Hematopoietic multipotent progenitor cell treated with erythropoietin and hydrocortisone succinate and interleukin-3 and kit ligand, for 17 days (in vitro differentiated cells): ENCODE measurements around the gene UST.
"Not testable (repeated sequence)": the region's sequence is repeated elsewhere in the genome, so short reads cannot be mapped to it uniquely, and the experiment has no call there.

ENCODE experiments used
- DNase-seq: peaks from one replicate; pipeline ENCODE4 v3.0.0-alpha.2; 2015; ENCODE audit warnings: low spot score

The UST gene

DNA sequence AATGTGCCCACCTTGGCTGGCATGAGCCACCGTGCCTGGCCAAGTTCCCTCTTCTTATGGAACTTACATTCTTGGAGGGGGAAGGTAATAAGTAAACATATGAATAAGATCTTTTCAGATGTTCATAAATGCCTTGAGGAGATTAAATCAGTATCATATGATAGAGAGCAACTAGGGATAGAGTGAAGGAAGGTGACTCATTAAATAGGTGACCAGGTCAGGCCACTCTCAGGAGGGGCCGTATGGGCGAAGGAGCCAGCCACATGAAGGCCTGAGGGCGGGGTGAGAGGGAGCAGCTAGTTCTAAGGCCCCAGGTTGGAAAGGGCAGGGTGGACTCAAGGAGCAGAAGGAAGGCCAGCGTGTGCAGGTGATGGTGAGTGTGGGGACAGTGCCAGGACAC is 91.1 kb downstream of the UST start:
- DNase-seq, result no peak

DNA sequence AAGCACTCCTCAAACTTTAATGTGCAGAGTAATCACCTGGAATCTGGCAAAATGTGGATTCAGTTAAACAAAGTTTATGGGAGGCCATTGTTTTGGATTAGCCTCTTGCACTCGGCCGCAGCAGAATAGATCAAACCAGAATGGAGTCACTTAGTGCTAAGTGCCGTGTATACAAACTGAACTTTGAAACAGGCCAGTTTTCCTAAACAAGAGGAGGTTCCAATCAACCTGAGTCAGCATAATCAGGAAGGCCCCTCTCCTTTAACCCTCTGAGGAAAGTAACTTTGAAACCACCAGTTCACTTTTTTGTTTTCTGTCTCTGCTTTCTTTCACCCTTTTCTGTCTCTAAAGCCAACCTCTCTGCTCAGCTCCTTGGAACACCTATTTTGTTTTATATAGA is 92.2 kb downstream of the UST start:
- no peak for DNase-seq

DNA sequence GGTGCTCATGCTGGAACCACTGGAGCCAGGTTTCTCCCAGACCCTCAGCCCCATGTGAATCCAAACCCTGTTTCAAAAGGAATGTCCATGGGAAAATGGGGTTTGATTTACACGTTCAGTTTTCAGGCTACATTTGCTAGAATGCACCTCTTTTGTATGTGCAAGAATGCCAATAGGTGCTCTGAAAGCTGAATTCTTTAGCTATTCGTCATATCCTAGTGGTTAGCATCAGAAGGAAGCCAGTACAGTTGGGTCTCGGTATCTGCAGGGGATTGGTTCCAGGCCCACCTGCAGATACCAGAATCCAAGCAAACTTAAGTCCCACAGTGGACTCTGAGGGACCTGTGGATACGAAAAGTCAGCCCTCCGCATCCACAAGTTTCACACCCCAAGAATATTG is 93.4 kb downstream of the UST start:
- no peak for DNase-seq

DNA sequence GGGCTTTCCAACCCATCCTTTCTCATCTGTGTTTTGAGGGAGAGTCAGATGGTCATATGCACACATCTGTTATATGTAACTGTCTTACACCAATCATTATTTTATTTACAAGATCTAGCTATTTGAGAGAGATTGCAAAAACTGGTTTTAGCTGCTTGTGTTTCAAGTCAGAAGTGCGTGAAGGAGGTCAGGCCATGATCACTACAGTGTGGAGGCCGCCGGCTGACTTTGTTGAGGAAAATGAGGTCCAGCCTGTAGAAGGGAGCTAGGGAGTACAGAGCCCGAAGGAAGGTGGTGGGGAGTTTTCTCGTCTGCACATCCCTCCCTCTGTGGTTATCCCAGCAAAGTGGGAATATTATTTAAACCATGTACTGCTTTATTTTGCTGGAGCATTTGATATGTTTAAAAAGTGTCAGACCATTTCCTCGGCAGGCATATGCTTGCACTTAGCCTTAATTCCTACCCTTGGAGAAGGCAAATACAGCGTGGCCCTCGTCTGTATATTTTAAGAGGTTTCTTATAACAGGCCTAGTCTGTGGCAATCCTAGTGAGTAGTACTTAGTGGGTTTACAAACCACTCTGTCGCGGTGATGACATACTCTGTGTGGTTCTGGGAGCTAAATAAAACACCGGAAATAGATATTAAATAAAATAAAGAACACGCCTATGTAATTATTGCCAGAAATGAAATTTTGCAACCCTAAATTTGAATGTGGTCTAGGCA is 95.6 kb downstream of the UST start:
- no peak for DNase-seq

DNA sequence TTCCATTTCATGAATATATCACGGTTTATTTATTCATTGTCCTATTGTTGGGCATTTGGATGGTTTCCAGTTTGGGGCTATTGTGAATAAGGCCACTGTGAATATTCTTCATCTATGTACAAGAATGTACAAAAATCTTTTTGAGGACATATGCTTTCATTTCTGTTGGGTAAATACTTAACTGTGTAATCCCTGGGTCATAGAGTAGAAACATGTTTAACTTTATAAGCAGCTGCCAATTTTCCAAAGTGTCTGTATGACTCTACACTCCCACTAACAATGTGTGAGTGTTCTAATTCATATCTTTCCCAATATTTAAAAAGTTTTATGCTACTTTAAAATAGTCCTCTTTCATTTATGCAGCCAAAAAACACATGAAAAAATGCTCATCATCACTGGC is 98.6 kb downstream of the UST start:
- DNase-seq, result no peak

DNA sequence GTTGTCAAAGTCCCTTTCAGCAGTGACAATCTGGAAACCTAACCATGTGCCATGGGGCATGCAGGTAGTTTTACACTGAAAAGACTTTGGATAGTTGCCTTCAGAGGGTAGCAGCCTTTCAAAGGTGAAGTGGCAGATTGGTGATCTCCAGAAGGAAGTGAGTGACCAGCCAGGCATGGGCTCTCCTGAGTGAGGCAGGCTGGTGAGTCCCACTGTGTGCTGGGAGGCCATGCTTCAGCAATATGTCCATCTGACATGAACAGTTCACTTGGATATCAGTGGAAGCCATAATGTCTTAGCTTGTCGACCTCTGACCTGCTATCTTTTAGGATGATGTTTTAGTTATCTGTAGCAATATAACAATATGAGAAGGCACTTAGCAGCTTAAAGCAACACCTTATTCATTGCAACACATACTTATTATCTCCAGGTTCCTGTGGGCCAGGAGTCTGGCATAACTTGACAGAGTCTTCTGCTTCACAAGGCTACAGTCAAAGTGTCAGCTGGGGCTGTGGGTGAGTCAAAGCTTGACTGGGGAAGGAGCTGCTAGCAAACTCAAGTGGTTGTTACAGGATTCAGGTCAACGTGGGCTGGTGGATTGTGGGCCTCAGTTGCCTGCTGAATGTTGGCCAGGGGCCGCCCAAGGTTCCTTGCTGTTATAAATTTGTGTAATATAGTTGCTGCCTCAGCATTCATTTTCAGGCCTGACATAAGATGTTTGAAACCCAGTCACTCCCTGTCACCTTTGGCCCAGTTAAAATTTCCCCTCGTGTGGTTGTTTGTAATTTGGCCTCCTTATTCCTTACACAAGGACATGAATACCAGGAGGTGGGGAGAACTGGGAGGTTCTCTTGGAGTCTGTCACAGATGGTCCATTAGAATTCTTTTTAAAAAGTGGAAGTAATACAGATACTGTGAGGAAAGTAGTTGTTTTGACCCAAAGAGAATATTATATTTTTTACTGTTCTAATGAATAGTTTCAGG is 100.2 kb downstream of the UST start:
- DNase-seq, result no peak

DNA sequence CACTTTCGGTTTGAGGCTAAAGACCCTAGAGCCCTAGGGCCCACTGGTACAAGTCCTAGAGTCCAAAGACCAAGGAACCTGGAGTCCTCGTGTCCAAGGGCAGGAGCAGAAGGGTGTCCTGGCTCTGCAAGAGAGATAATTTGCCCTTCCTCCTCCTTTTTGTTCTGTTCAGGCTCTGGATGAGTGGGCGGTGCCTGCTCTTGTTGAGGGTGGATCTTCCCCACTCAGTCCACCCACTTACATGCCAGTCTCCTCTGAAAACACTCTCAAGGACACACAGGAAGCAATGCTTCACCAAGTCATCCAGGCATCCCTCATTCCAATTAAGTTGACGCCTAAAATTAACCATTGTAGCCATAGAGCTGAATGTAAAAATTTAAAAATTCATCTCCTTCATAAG is 102.1 kb downstream of the UST start:
- no peak for DNase-seq

DNA sequence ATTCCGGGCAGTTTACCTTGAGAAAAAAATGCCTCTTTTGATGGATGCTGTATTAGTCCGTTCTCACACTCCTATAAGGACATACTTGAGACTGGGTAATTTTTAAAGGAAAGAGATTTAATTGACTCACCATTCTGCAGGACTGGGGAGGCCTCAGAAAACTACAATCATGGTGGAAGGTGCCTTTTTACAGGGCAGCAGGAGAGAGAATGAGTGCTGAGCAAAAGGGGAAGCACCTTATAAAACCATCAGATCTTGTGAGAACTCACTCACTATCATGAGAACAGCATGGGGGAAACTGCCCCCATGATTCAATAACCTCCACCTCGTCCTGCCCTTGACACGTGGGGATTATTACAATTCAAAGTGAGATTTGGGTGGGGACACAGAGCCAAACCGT is 102.6 kb downstream of the UST start:
- not testable (repeated sequence) for DNase-seq

DNA sequence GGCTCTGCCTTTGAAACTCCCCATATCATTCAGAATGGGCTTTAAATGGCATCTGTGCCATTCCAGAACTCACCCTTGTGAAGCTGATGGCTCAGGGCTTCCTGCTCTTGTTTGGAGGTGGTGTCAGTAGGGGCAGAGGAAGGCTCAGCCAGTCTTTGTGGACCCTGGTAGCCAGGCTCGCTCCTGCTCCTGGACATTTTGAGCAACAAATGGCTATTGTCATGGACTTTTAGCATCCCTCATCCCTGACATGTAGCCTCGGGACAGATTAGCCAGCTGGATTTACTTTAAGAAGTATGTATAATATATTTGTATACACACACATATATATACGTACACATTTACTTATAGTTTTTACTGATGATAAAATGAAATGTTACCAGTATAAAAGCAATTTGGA is 104.1 kb downstream of the UST start:
- no peak for DNase-seq

DNA sequence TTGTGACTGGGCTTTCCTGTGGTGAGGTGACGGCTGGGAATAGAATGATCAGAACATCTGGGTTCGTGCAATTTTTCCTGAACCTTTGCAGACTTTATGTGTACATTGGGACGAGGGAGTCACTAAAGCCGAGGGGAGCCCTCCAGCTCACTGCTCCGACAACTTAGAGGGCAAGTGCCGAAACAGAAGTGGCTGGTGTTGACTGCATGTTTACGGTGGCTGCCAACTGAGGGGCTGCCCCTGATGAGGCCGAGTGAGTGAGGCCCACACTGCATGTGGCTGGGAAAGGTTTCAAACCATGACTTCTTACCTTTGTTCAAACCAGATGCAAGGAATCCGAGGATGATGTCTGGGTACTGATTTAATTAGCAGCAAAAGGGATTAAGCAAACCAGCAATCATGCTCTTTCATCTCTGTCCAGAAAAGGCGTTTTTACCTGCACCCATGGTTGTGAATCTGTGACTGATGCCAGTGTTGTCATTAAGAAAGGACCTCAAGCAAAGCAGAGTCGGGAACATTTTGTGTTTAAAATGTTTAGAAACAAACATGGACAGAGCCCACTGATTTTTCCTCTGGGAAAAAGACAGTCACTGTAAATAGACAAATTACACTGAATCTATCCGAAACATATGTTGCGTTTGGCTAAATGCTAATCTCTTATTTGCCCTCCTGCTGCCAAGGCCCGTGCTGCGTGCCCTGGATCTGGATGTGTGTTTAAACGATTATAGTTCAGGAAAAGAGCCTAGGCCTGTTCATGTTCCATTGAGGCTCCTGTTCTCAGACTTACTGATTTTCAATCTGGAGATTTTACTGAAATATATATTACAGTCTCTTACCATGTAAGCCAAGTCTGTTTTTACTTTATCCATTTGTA is 105.1 kb downstream of the UST start:
- no peak for DNase-seq

DNA sequence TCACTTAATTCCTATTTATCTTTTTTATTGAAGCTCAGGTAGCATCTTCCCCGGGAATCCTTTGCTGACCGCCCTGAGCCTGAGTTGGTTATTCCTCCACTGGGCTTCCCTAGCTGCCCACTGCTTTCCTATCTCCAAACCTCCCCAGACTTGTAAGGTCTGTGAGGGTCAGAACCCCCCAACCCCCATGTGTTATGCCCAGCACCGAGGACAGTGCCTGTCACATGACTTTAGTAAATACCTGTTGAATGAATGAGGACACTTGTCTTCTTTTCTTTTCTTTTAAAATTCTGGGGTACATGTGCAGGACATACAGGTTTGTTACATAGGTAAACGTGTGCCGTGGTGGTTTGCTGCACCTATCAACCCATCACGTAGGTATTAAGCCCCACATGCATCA is 105.9 kb downstream of the UST start:
- no peak for DNase-seq

DNA sequence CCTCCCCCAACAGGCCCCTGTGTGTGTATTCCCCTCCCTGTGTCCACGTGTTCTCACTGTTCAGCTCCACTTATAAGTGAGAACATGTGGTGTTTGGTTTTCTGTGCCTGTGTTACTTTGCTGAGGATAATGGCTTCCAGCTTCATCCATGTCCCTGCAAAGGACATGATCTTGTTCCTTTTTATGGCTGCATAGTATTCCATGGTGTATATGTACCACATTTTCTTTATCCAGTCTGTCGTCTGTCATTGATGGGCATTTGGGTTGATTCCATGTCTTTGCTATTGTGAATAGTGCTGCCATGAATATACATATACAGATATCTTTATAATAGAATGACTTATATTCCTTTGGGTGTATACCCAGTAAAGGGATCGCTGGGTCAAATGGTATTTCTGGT is 106.3 kb downstream of the UST start:
- DNase-seq, result not testable (repeated sequence)

DNA sequence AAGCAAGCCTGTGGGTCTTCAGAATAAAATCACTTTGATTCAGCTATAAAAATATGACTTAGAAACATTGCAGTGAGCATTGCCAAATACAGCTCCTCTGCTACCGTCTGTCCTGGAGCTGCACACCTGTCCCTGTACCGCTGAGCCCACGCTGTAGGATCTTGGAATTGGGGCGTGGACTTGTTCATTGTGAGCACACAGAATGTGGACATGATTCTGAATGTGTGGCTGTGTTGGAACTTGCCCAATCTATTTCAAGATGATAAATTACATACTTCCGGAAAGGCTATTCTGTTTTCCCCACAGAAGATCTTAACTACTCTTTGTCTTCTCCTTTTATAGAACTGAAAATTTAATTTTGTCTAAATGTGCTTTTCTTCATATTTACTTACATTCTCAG is 107.3 kb downstream of the UST start:
- no peak for DNase-seq

DNA sequence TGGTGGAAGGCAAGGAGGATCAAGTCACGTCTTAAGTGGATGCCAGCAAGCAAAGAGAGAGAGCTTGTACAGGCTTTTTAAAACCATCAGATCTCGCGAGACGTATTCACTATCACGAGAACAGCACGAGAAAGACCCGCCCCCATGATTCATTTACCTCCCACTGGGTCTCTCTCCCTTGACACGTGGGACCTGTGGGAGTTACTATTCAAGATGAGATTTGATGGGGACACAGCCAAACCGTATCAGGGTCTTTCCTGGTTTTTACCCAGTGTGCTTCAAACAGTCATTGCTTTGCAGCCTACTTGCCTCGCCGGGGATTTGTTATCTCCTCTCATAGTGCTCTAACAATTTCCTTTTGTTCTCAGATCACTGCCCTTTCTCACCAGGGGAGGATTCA is 108.2 kb downstream of the UST start:
- no peak for DNase-seq

DNA sequence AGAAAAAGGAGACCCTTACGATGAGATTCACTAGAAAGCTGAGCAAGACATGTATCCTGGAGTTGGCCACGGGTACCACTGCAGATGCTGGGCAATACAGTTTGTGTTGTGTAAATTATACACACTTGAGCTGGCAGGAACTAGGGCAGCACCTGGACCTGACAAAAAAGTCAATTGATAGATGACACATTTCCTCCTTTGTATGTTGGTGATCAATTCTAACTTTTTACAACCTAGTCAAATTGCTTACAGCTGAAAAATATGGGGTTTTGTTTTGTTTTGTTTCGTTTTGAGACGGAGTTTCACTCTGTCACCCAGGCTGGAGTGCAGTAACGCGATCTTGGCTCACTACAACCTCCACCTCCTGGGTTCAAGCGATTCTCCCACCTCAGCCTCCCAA is 108.9 kb downstream of the UST start:
- no peak for DNase-seq

DNA sequence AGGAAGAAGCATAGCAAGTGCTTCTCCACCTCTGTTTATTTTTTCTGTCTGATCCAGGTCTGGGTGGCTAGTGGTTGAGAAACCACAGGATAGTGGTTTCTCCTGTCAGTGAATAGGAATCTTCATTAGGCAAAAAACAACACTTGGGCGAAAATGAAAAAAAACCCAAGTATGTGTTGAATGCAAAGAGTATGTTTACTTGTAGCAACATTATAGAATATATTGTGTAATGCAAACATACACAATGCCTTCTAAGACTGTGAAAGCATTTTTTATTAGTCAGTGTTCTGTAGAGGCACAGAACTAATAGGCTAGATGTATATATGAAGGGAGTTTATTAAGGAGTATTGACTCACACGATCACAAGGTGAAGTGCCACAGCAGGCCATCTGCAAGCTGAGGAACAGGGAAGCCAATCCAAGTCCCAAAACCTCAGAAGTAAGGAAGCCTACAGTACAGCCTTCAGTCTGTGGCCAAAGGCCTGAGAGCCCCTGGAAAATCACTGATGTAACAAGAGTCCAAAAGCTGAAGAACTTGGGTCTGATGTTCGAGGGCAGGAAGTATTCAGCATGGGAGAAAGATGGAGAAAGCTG is 111.1 kb downstream of the UST start:
- DNase-seq, result no peak

DNA sequence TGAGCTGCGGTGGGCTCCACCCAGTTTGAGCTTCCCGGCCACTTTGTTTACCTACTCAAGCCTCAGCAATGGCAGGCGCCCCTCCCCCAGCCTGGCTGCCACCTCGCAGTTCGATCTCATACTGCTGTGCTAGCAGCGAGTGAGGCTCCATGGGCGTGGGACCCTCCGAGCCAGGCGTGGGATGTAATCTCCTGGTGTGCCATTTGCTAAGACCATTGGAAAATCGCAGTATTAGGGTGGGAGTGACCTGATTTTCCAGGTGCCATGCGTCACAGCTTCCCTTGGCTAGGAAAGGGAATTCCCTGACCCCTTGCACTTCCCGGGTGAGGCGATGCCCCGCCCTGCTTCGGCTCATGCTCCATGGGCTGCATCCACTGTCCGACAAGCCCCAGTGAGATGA is 117.3 kb downstream of the UST start:
- not testable (repeated sequence) for DNase-seq

DNA sequence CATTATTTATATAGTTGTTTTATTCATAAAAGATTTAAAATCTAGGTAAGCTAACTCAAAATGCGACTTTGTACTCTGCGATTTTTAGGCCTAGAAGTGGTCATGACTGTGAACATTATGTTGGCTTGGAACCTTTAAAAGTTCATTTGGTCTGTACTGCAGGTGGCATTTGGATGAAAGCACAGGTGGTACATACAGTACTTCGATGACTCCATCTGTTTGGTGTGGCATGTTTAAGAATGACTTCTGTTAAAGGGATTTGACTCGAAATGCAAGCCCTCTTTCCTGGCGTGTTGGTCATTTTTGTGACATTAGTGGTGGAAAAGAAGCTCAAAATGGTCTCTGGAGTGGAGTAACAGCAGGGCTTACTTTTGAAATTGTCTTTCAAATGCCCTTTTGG is 118.1 kb downstream of the UST start:
- no peak for DNase-seq

DNA sequence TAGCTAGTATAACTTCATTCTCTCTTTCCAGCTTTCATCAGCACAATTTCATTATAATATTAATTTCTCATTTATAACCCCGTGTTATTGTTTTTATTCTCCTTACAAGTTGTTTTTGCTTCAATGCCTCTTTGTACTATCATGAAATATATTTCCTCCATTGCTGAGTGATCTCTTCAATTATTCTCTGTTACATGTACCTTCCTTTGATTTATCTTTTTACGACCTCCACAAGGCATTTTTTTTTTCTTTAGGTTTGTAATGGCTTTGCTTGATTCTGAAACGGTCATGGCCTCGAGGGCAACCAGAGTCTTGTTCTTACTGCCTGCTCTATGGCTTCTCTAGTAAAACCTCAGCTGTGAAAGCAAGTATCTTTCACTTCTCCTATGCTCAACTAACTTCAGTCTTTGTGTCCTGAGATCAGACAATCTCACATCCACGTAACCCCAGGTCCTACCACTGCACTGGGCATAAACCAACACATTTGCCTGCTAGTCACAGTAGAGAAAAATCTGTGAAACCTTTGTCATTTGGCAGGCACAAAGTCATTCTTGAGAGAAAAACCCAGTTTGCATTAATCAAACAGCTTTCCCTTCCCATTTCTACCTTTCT is 119.9 kb downstream of the UST start:
- no peak for DNase-seq

DNA sequence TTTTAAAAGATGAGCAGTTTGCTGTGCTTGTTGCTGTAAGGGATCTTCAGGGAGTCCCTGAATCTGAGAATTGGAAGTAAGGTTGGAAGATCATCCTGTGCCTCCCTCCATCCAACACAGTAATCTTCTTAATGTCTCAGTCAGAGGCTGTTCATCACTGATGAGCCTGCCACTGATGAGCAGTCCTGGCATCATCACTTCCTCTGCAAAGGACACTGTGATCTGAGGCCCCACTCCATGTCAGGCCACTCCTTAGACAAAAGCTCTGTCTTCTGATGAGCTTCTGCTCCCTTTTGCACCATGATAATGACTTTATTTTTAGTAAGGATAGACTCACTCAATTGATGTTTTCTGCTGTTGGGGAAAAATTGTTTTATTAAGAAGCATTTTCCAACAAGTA is 121.0 kb downstream of the UST start:
- DNase-seq, result no peak

DNA sequence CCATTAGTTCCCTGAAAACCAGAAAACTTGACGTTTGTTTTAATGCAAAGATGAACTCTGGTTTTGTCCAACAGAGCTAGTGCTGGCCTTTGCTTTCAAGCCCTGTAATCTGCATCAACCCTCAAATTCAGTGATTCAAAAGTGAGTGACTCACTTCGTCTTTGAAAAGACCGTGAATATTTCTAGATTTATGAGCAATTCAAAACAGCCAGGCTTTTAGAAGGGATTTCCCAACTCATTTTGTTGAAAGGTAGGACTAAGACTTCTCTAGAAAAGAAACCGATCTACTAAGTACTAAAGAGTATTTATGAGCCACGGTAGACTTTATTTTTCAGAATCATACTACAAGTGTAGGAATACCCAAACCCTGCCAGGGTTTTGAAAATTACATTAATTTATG is 121.5 kb downstream of the UST start:
- DNase-seq, result no peak

DNA sequence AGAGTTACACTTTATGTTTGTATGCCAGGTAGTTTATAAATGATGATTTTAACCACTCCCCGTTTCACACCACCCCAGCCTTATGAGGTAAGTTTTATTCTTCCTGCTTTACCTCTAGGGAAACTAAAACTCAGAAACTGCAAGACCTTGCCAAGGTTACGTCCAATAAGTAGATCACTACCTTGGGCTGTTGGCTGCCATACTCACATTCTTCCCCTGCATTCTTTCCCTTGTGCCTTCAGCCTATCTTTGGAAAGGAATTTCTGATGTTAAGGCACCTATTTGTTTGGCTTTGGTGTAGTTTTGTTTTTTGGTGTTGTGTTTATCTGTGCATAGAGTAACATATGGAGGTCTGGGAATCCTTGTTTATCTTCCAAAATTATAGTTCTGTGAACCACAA is 122.1 kb downstream of the UST start:
- DNase-seq, result no peak
